OCI-LY3 (cell line): ENCODE measurements around the gene EGFL7.

Source experiments
- H2AFZ ChIP-seq: fragments of 200-600, 300-600 bp; shearing (Covaris generic); 2 replicates; pipeline ENCODE4 v1.6.0; 2014; ENCODE audit warnings: antibody characterized with exemption, low read depth, low read length
- H3K27ac ChIP-seq: fragments of 200-600, 300-600 bp; sonication (generic); 2 replicates; pipeline ENCODE4 v1.5.1; 2014; ENCODE audit warnings: mild to moderate bottlenecking, low read length, moderate library complexity, mixed read lengths
- H3K27me3 ChIP-seq: fragments of 200-600, 300-600 bp; sonication (generic); 2 replicates; pipeline ENCODE4 v1.6.1; 2014; ENCODE audit warnings: low read depth, low read length, mixed read lengths
- H3K36me3 ChIP-seq: fragments of 200-600, 300-600 bp; sonication (generic); replicated peaks from 2 replicates; pipeline ENCODE3; 2014; ENCODE audit warnings: low read depth, low read length, mixed read lengths
- H3K4me1 ChIP-seq: fragments of 300-600, 200-600 bp; sonication (generic); 2 replicates; pipeline ENCODE4 v1.6.1; 2014; ENCODE audit warnings: low read length, mixed read lengths
- H3K4me2 ChIP-seq: fragments of 200-600, 300-600 bp; sonication (generic); 2 replicates; pipeline ENCODE4 v1.6.1; 2014; ENCODE audit warnings: low read length, mixed read lengths
- H3K4me3 ChIP-seq: fragments of 300-600, 200-600 bp; sonication (generic); 2 replicates; pipeline ENCODE4 v1.5.1; 2014; ENCODE audit warnings: antibody characterized with exemption, mild to moderate bottlenecking, low read length, moderate library complexity
- H3K79me2 ChIP-seq: fragments of 300-600, 200-600 bp; shearing (Covaris generic); 2 replicates; pipeline ENCODE4 v1.6.1; 2014; ENCODE audit warnings: mild to moderate bottlenecking, low read length, mixed read lengths
- H3K9ac ChIP-seq: fragments of 300-600, 200-600 bp; shearing (Covaris generic); 2 replicates; pipeline ENCODE4 v1.6.0; 2014; ENCODE audit warnings: mild to moderate bottlenecking, low read length, moderate library complexity
- H3K9me3 ChIP-seq: fragments of 200-600, 300-600 bp; shearing (Covaris generic); 2 replicates; pipeline ENCODE4 v1.6.1; 2014; ENCODE audit warnings: low read length, mixed read lengths; ENCODE audit not compliant: insufficient read depth
- H4K20me1 ChIP-seq: fragments of 200-600, 300-600 bp; sonication (generic); 2 replicates; pipeline ENCODE4 v1.6.1; 2016; ENCODE audit warnings: low read length, mixed read lengths; ENCODE audit not compliant: insufficient read depth
- CTCF ChIP-seq: fragments of 200-600, 300-600 bp; sonication (generic); IDR thresholded peaks from 2 replicates; pipeline ENCODE4 v1.5.1; 2014; ENCODE audit warnings: antibody characterized with exemption, low read length, low read depth
- EZH2phosphoT487 ChIP-seq: fragments of 200-600 bp; shearing (Covaris generic); IDR thresholded peaks from 2 replicates; pipeline ENCODE4 v1.6.1; 2018; ENCODE audit warnings: antibody characterized with exemption, mixed run types, low read depth

The EGFL7 gene

GRCh38 chr9:136711751-136712689 lies 49.3 kb downstream of the EGFL7 start, which contains the start of gene DIPK1B:
TSS of gene DIPK1B (plus strand) at chr9:136712572. CDS start at chr9:136712666, 94 bp downstream.
- no peaks in the 10 kb centered on the region for H3K79me2 ChIP-seq
- no peak within 1 kb of the TSS for H2AFZ ChIP-seq
- H3K4me2 ChIP-seq: peak within 1 kb of the TSS; percentile 72
- H3K9me3 ChIP-seq: no peaks in the 10 kb centered on the region
- H3K4me3 ChIP-seq: peak within 1 kb of the TSS; percentile 81
- H3K4me1 ChIP-seq: no peaks in the 10 kb centered on the region
- TF ChIP-seq CTCF (no peak), EZH2phosphoT487 (no peak)
- no peak within 1 kb of the TSS for H3K27ac ChIP-seq
- H3K9ac ChIP-seq: peak within 1 kb of the TSS; percentile 63
- H3K27me3 ChIP-seq: peaks cover 4% of the 10 kb centered on the region; the same call in 1 of the 2 replicates
- H3K36me3 ChIP-seq: no peaks in the 10 kb centered on the region
- H4K20me1 ChIP-seq: no peaks in the 10 kb centered on the region

- Histone ChIP-seq H3K27ac (no peak overlapping the region), H3K79me2 (no peaks in the 10 kb centered on the region), H3K9me3 (no peaks in the 10 kb centered on the region), H4K20me1 (no peaks in the 10 kb centered on the region), H3K9ac (peak overlapping the region; percentile 63), H3K4me1 (no peaks in the 10 kb centered on the region), H3K27me3 (no peaks in the 10 kb centered on the region), H3K4me3 (peak overlapping the region; percentile 81), H2AFZ (no peak overlapping the region), H3K4me2 (peak overlapping the region; percentile 72), H3K36me3 (no peaks in the 10 kb centered on the region)
- TF ChIP-seq CTCF (no peak), EZH2phosphoT487 (no peak)
These were observed 50.2 kb downstream of the EGFL7 start for GRCh38 chr9:136712690-136713544.

GRCh38 chr9:136713550-136713949 lies 50.8 kb downstream of the EGFL7 start:
- Histone ChIP-seq H3K27ac (no peak overlapping the region), H3K4me3 (peak overlapping the region; percentile 81), H3K79me2 (no peaks in the 10 kb centered on the region), H2AFZ (no peak overlapping the region), H3K4me2 (peak overlapping the region; percentile 72), H3K9me3 (no peaks in the 10 kb centered on the region), H3K9ac (peak overlapping the region; percentile 63), H3K27me3 (no peaks in the 10 kb centered on the region), H4K20me1 (no peaks in the 10 kb centered on the region), H3K4me1 (no peaks in the 10 kb centered on the region), H3K36me3 (no peaks in the 10 kb centered on the region)
- TF ChIP-seq CTCF: no peak
- TF ChIP-seq EZH2phosphoT487: no peak
